ENCODE results near the gene VAV3.

The VAV3 gene

GRCh38 chr1:107590087-107590486 is 374.9 kb downstream of the VAV3 start:
- DNase-seq (ENCODE audit: low read depth), result no peak

DNA sequence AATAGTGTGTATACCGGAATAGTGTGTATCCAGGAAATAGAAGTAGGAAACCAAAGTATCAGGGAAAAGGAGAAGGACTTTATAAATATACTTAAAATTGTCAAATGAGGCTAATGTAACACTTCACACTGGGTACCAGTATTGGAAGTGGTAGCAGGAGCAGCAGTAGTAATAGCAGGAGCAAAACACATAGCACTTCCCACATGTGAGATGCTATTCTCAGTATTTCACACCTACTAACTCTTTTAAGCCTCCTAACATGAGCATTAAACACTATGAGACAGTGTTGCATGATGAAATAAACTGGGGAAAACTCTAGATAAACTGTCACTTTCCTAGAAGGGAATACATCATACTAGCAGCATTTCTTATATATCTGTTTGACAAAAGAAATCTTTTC is 376.7 kb downstream of the VAV3 start:
- no peak for DNase-seq (ENCODE audit: low read depth)

GRCh38 chr1:107575226-107575625 is 389.8 kb downstream of the VAV3 start:
- no peak for DNase-seq (ENCODE audit: low read depth)

- no peak for DNase-seq (ENCODE audit: low read depth)
These were observed 390.9 kb downstream of the VAV3 start for GRCh38 chr1:107574044-107574443.

DNA sequence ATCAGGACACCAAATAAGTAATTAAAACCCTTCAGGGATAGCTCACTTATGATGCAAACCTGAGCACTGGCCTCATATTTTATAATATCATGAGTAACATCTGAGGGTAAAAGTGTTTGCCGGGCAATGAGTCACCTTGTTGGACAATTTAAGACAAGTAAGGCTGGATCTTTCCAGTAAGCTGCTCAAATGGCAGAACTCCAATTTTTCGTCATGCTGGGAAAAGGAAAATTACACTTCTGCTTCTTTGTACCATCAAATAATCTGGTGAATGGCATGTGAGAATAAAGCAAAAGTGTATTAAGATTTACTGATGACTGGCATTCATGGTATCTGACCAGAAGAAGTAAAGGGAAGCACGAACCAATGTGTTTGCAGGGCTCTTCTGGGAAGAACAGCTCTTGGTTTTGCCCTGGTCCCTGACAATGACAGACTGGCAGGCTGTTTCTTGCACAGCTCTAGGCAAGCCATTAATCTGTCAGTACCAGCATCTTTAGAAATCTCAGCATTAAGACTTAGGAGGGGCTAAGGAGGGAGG is 392.2 kb downstream of the VAV3 start:
- peak; percentile 54 for DNase-seq (ENCODE audit: low read depth)

DNA sequence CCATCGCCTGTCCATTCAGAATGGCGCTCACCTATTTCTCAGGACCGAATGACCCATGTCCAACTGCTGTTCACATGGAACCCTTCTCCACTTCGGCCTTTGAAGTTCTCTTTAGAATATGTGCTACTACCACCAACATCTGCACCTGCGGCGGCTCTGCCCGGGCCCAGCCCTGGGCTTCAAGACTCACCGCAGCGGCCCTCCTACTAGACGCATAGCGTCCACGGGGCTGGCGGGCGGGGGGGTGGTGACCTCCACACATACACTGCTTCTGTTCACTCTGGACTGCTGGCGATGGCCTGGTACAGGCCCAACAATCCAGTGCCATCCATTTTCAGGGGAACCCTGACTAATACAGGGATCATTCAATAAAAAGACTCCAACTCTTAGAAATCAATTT is 394.2 kb downstream of the VAV3 start:
- no peak for DNase-seq (ENCODE audit: low read depth)

- DNase-seq (ENCODE audit: low read depth), result no peak
These were observed 401.5 kb downstream of the VAV3 start for GRCh38 chr1:107563441-107563840.

DNA sequence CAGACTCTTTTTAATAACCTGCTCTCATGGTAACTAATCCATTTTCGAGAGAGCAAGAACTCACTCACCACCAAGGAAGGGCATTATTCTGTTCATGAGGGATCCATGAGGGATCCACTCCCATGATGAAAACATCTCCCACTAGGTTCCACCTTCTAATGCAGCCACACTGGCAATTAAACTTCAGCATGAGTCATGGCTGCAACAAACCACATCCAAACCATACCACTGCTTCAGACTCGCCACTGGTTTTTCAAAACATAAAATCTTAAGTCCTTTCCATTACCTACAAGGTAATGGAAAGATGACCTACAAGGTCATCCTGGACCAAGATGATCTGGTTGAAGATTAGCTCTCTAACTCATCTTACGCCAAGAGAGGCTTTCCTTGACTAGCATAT is 405.1 kb downstream of the VAV3 start:
- no peak for DNase-seq (ENCODE audit: low read depth)

DNA sequence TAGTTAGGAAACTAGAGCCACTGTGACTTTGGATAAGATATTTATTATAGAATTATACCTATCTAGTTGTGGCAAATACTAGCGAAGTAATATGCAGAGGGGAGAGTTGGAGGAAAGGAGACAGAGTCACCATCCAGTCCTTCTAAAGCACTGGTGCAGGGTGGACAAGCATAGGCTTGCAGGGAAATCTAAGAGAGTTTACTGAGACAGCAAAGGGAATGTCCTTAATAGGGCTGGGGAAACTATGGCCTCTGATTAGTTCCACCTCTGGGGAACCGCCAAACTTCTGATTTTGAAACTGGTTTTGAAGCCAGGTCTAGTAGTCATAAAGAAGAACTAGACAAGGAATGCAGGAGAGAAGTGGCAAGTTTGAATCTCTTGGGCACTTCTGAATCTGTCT is 407.9 kb downstream of the VAV3 start:
- DNase-seq (ENCODE audit: low read depth), result no peak

GRCh38 chr1:107555578-107555977 is 409.4 kb downstream of the VAV3 start:
- no peak for DNase-seq (ENCODE audit: low read depth)

DNA sequence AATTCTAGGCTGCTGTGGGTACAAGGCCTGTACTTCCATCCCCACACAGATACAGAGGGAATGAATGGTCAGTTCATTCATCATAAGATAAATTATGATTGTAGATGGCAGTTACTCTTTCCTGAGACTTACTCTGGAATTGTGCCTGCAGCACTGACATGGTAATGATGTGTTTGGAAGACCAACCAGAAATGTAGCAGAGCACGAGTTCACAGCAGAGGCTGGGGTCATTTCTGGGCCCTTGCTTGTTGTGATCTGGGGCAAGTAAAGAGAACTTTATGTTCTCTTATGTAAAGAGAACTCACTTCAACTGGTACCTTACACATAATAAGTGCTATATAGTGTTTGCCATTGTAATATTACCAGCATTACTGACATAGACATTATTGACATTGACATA is 412.2 kb downstream of the VAV3 start:
- DNase-seq (ENCODE audit: low read depth), result no peak

DNA sequence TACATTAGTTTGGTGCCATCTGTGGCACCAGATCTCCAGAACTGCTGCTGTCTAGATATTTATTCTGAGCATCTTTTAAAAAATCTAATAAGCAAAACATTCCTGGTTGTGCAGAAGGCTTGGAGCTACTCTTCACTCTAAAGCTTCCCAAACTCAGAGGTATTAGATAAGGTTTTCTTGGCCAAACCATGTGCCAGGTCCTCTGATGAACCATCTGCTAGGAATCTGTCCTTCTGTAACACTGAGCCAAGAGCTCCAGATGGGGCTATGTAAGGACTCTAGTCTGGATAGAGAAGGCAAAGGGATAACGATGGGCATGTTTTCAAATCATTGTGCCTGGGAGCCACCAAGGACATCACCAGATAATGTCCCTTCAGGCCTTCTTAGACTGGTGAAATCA is 413.5 kb downstream of the VAV3 start:
- DNase-seq (ENCODE audit: low read depth), result peak; percentile 18

DNA sequence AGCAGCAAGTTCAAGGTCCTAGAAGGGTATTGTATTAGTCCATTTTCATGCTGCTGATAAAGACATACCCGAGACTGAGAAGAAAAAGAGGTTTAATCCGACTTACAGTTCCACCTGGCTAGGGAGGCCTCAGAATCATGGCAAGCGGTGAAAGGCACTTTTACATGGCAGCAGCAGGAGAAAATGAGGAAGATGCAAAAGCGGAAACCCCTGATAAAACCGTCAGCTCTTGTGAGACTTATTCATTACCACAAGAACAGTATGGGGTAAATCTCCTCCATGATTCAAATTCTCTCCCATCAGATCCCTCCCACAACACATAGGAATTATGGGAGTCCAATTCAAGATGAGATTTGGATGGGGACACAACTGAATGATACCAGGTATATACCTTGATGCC is 414.6 kb downstream of the VAV3 start:
- DNase-seq (ENCODE audit: low read depth), result no peak

GRCh38 chr1:107549152-107549810 is 415.7 kb downstream of the VAV3 start:
- no peak for DNase-seq (ENCODE audit: low read depth)

- DNase-seq (ENCODE audit: low read depth), result no peak
These were observed 416.7 kb downstream of the VAV3 start for GRCh38 chr1:107548276-107548675.

GRCh38 chr1:107547363-107548155 is 417.4 kb downstream of the VAV3 start:
- DNase-seq (ENCODE audit: low read depth), result no peak

- no peak for DNase-seq (ENCODE audit: low read depth)
These were observed 418.4 kb downstream of the VAV3 start for GRCh38 chr1:107546576-107546975.

- no peak for DNase-seq (ENCODE audit: low read depth)
These were observed 419.1 kb downstream of the VAV3 start for GRCh38 chr1:107545879-107546278.

DNA sequence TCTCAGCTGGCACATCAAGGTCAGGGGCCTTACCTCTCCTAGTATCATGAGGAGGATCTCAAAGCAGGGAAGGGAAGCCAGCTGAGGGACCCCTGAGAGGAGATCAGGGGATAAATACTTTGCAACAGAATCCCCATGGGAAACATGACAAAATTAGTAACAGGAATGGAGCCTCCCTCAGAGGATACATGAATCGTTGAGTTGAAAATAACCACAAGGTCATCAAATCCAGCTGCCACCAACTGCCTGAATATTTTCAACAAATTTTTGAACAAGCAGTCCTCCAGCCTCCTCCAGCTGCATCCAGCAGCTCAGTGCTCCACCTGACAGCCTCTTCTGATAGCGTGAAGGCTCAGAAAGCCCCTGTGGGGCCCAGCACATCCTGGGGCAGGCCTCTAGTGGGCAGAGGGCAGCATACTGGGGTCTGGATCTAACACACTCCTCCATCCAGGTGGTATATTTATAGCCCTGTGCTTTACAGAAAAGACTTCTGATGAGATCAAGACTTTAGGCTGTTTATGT is 419.9 kb downstream of the VAV3 start:
- DNase-seq (ENCODE audit: low read depth), result no peak

GRCh38 chr1:107544285-107544684 is 420.7 kb downstream of the VAV3 start:
- no peak for DNase-seq (ENCODE audit: low read depth)

DNA sequence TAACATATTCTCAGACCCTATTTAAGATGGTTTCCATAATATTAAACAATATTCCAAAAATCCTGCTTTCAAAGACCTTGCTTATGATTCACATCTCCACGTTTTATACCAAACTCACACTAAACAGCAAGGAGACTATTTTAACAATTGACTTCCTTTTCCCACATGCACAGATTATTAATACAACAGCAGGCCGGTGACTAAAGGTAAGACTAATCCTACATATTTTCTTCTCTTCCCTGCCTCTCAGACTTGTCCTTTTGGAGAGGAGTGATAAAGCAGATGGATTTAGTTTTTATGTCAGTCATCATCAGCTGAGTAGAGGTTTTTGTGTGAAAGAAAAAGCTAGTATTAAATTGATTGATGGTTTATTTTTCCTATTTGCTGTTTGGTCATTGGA is 423.6 kb downstream of the VAV3 start:
- no peak for DNase-seq (ENCODE audit: low read depth)

DNA sequence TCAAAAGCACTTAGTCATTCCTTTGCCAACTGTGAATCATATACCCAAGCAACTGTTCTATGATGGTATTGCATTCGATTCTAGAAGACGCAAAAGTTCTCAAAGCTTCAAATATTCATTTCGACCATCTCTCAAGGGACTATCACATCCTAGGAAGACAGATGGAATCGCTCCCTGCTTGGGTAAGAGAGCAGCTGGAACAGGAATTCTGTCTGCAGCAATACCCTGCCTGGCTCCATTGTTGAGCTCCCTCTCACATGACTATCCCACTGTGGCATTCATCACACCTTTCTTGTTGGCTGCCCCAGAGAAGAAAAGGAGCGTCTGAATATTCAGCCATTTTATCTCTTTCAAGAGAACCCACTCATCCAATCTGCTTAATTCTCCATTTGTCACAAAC is 426.5 kb downstream of the VAV3 start:
- no peak for DNase-seq (ENCODE audit: low read depth)

DNA sequence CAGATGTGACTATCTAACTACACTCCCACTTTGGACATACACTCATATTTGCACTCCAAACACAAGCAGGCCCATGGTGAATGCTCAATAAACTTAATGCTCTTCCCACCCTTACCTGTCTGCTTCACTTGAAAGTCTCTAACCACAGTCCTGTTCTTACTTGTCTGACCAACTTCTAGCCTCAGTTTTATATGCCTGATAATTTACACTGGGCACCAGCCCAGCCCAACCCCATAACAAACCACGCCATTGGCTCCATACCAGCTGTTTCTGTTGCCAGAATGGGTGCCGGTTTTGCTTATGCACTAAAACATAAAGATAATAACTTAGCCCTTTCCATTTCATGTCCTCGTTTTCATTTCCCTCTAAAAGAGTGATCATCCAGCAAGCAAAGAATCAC is 428.7 kb downstream of the VAV3 start:
- DNase-seq (ENCODE audit: low read depth), result no peak
